K562 (cell line): ENCODE results near the gene VSNL1. TPM values are rescaled to one million over a fixed set of nuclear protein-coding genes. Genes with fewer than 3 reads are reported as not detected.

Experiments
- ATAC-seq: fragments of 200-7000 bp; cut with Tn5 transposase; 3 replicates; pipeline ENCODE4 v1.9.1; 2020; ENCODE audit warnings: moderate library complexity
- BruUV-seq: library from RNA; stranded (reverse); fragments of 400-500 nt; replicated peaks from 2 replicates; lab custom pipeline; 2021; lab: Mats Ljungman, UMichigan
- CTCF ChIA-PET: fragments of 300-600 bp; formaldehyde crosslinking; extraction: SDS; loops from one replicate; lab custom pipeline; 2021; ENCODE audit warnings: low intra/inter-chr PET ratio; lab: Yijun Ruan, JAX
- POLR2A ChIA-PET: fragments of 300-600, 350-650 bp; sonication (Branson Sonifier 250); formaldehyde crosslinking; extraction: SDS; loops from one replicate; lab custom pipeline; 2021; ENCODE audit warnings: antibody characterized with exemption, inconsistent platforms; lab: Yijun Ruan, JAX
- DNase-seq, 4 experiments: peaks; one replicate each; pipeline versions ENCODE4 v3.0.0 to v3.0.0-alpha.2; 2011 to 2018; ENCODE audit warnings: low spot score in 3 of 4, mixed read lengths in 3 of 4; ENCODE audit errors: extremely low read depth in 1 of 4
- FAIRE-seq: peaks from 2 replicates; lab custom pipeline; 2011; peaks lifted over from hg19 to GRCh38; lab: Jason Lieb, UNC
- H2AFZ ChIP-seq: 2 replicates; pipeline ENCODE4 v1.6.0; 2011; ENCODE audit warnings: low read depth, low read length, control low read depth, inconsistent platforms
- H3K27ac ChIP-seq: fragments of 200-600 bp; 3 replicates; pipeline ENCODE4 v1.8.0; 2011; ENCODE audit warnings: low read depth, mild to moderate bottlenecking, control low read depth, inconsistent platforms, low read length, moderate library complexity, mixed read lengths; ENCODE audit errors: extremely low read depth
- H3K27me3 ChIP-seq, 2 experiments: fragments of 300-600 bp in 1 of 2; 2 replicates in 1 of 2; 3 replicates in 1 of 2; pipeline versions ENCODE4 v1.6.0 to v1.8.0; 2011; ENCODE audit warnings: inconsistent platforms in 2 of 2, low read length in 2 of 2, mild to moderate bottlenecking in 1 of 2, mixed read lengths in 1 of 2, moderate library complexity in 1 of 2; ENCODE audit not compliant: control insufficient read depth in 2 of 2, insufficient read depth in 2 of 2
- H3K36me3 ChIP-seq: fragments of 300-600 bp; 3 replicates; pipeline ENCODE4 v1.8.0; 2011; ENCODE audit warnings: mild to moderate bottlenecking, low read length, inconsistent platforms; ENCODE audit not compliant: control insufficient read depth, insufficient read depth
- H3K4me1 ChIP-seq, 2 experiments: fragments of 200-600 bp in 1 of 2; replicated peaks in 1 of 2; 2 replicates in 1 of 2; 3 replicates in 1 of 2; pipeline versions ENCODE4 v1.5.1 to v1.8.0; 2011; ENCODE audit warnings: inconsistent platforms in 2 of 2, low read length in 2 of 2, mild to moderate bottlenecking in 1 of 2, mixed read lengths in 1 of 2, moderate library complexity in 1 of 2; ENCODE audit not compliant: control insufficient read depth in 2 of 2, insufficient read depth in 2 of 2
- H3K4me2 ChIP-seq: 2 replicates; pipeline ENCODE4 v1.6.1; 2011; ENCODE audit warnings: low read length, control low read depth, inconsistent platforms, mixed read lengths; ENCODE audit not compliant: insufficient read depth
- H3K4me3 ChIP-seq: fragments of 200-600 bp; sonication (generic), shearing (Covaris generic); 2 replicates; pipeline ENCODE4 v1.5.1; 2016; ENCODE audit warnings: control low read depth, inconsistent platforms
- H3K79me2 ChIP-seq: fragments of 200-600 bp; 3 replicates; pipeline ENCODE4 v1.8.0; 2011; ENCODE audit warnings: low read length, inconsistent platforms; ENCODE audit not compliant: control insufficient read depth, insufficient read depth
- H3K9ac ChIP-seq, 2 experiments: 2 replicates each; pipeline versions ENCODE4 v1.6.0 to v1.6.1; 2011; ENCODE audit warnings: low read depth in 2 of 2, low read length in 2 of 2, control low read depth in 1 of 2, inconsistent platforms in 1 of 2, mild to moderate bottlenecking in 1 of 2, mixed read lengths in 1 of 2; ENCODE audit not compliant: insufficient read depth in 1 of 2
- H3K9me1 ChIP-seq: one replicate; pipeline ENCODE4 v1.6.0; 2011; ENCODE audit warnings: inconsistent platforms, mild to moderate bottlenecking, low read length, moderate library complexity; ENCODE audit not compliant: control insufficient read depth, insufficient read depth
- H3K9me3 ChIP-seq: replicated peaks from 2 replicates; pipeline ENCODE4 v1.5.1; 2011; ENCODE audit warnings: low read depth, low read length, inconsistent platforms; ENCODE audit not compliant: control insufficient read depth, insufficient read depth
- H4K20me1 ChIP-seq: replicated peaks from 2 replicates; pipeline ENCODE4 v1.6.1; 2011; ENCODE audit warnings: low read length, inconsistent platforms, mixed read lengths; ENCODE audit not compliant: control insufficient read depth, insufficient read depth
- CHD2 ChIP-seq: IDR thresholded peaks from 2 replicates; pipeline ENCODE4 v1.6.1; 2011; ENCODE audit warnings: low read depth, low read length
- DACH1 ChIP-seq: fragments of 450-650 bp; IDR thresholded peaks from 2 replicates; pipeline ENCODE4 v1.6.1; 2018; ENCODE audit not compliant: partially characterized antibody
- KDM4B ChIP-seq, 2 experiments: fragments of 450-650 bp in 1 of 2; sonication (generic) in 1 of 2; IDR thresholded peaks; 2 replicates each; pipeline ENCODE4 v1.6.1; 2016 to 2017; ENCODE audit warnings: borderline replicate concordance in 2 of 2, antibody characterized with exemption in 1 of 2, low read depth in 1 of 2, mild to moderate bottlenecking in 1 of 2
- LCOR ChIP-seq: sonication (generic); formaldehyde crosslinking; IDR thresholded peaks from 2 replicates; pipeline ENCODE4 v1.8.0; 2022; ENCODE audit warnings: mild to moderate bottlenecking, missing genetic modification reagents
- MCM3 ChIP-seq: fragments of 450-650 bp; IDR thresholded peaks from 2 replicates; pipeline ENCODE4 v1.6.1; 2016
- NR2C2 ChIP-seq, 2 experiments: fragments of 200-800 bp in 1 of 2; sonication (Bioruptor generic) in 1 of 2; sonication (generic) in 1 of 2; formaldehyde crosslinking in 1 of 2; IDR thresholded peaks; 2 replicates each; pipeline versions ENCODE4 v1.6.1 to v1.8.0; 2016 to 2022; ENCODE audit warnings: mild to moderate bottlenecking in 1 of 2, missing compliant biosample characterization in 1 of 2, missing genetic modification characterization in 1 of 2, missing genetic modification reagents in 1 of 2
- RBM14 ChIP-seq: fragments of 200-400 bp; formaldehyde crosslinking; IDR thresholded peaks from 2 replicates; pipeline ENCODE4 v1.6.1; 2018; ENCODE audit warnings: low read depth, mild to moderate bottlenecking, low read length, moderate library complexity, borderline replicate concordance; ENCODE audit not compliant: insufficient read depth
- WGBS: fragments of 100-300 bp; shearing (Covaris generic); methylation state at CpG from one replicate; pipeline ENCODE4 v1.1.6; 2016; ENCODE audit warnings: low coverage, mixed read lengths; ENCODE audit not compliant: insufficient coverage; ENCODE audit errors: missing lambda C conversion rate; 5-methylcytosine and 5-hydroxymethylcytosine counted together
- in situ Hi-C: fragments of 300-500 bp; cut with MboI; formaldehyde crosslinking; loops from 4 replicates; pipeline ENCODE4 v1.15.0; 2018; ENCODE audit warnings: inconsistent platforms, mixed read lengths
- intact Hi-C: fragments of 100-400 bp; cut with micrococcal nuclease; formaldehyde crosslinking; loops from 2 replicates; pipeline ENCODE4 v1.14.2; 2022
- polyA plus RNA-seq, 8 experiments: library from polyadenylated mRNA; depleted of rRNA in 4 of 8; stranded (reverse) in 5 of 8; unstranded in 3 of 8; fragments of >200 nt; fragmentation: Nextera tagmentation in 2 of 8; fragmentation: Illumina TruSeq in 1 of 8; extraction: Ambion mirVana in 2 of 8; extraction: Trizol in 1 of 8; gene quantifications; 2 replicates each; pipeline versions ENCODE4 v1.2.1 to v1.2.3, GENCODE V29; 2011 to 2014; ENCODE audit warnings: inconsistent platforms in 1 of 8, missing spikeins in 1 of 8
- total RNA-seq, 7 experiments: library from RNA; depleted of rRNA in 6 of 7; stranded (reverse); fragments of >200 nt in 6 of 7; fragmentation: Illumina TruSeq in 2 of 7; extraction: Trizol in 2 of 7; gene quantifications; 2 replicates each; pipeline versions ENCODE4 v1.2.1 to v1.2.3, GENCODE V29; 2011 to 2021; ENCODE audit warnings: low replicate concordance in 1 of 7
- TF ChIP-seq, protein P1 (sequence below): fragments of 450-650 bp; IDR thresholded peaks from 2 replicates; pipeline ENCODE4 v1.6.1; 2016; ENCODE audit warnings: low read depth, mild to moderate bottlenecking, moderate library complexity
- TF ChIP-seq, protein P2 (sequence below): fragments of 200-800 bp; sonication (Bioruptor generic); IDR thresholded peaks from 2 replicates; pipeline ENCODE4 v1.6.1; 2016; ENCODE audit warnings: missing genetic modification characterization, missing compliant biosample characterization
- TF ChIP-seq, protein P3 (sequence below): sonication (generic); formaldehyde crosslinking; IDR thresholded peaks from 2 replicates; pipeline ENCODE4 v1.8.0; 2023; ENCODE audit warnings: mild to moderate bottlenecking, missing genetic modification reagents

The VSNL1 gene
- total and polyA plus RNA-seq, 9 of the 15 experiments (the other 6 are each of a cell fraction or from before 2014, with no cell fraction given): 0.20 TPM; not detected in 8

DNA sequence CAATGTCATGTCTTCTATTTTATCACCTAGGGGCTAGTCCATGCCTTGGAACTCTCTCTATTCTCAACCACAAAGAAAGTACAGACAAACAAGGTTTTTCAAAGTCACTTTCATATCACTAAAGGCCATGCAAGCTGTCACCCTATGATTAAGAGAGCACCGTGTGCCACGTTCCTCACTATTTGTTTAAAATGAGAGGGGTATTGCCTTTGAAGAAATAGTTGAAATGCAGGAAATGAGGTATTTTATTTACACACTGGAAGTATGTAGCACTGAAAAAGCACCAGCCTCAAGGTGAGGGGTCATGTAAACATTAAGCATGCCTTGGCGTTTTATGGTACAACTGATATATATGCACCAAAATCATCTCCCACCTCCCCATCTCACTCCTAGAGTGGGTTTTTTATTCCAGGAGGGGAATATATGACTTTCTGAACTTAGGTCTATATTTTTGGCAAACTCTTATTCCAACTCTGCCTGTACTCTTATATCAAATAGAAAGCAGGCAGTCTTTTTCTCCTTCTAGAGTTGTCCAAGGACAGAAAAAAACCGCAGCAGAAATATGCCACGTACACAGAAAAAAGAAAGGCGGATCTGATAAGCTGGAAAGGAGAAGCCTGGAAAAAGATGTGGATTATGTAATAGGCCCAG, 53.5 kb downstream of the VSNL1 start:
- Histone ChIP-seq H3K4me1 (peaks cover 0 to 25% of the 10 kb centered on the region in 2 experiments; a peak in 3 of 5 replicates), H3K9ac (peak overlapping the region in 1 of 2 experiments; percentile 23; a peak in 1 of 4 replicates), H3K36me3 (no peaks in the 10 kb centered on the region), H4K20me1 (no peaks in the 10 kb centered on the region; the same call in 1 of the 2 replicates), H3K4me3 (no peak overlapping the region), H3K27me3 (no peaks in the 10 kb centered on the region), H3K4me2 (peak overlapping the region; percentile 58), H3K9me1 (no peaks in the 10 kb centered on the region), H2AFZ (peak overlapping the region; percentile 21; the same call in 1 of the 2 replicates), H3K79me2 (no peaks in the 10 kb centered on the region), H3K27ac (peak overlapping the region; percentile 45; the same call in 1 of the 3 replicates), H3K9me3 (no peaks in the 10 kb centered on the region)
- peak; percentile 83 for ATAC-seq
- ChIA-PET CTCF (no interaction called here), POLR2A (no interaction called here)
- FAIRE-seq: peak; percentile 77
- peak in 3 of 4 experiments; percentile 19 to 66 (median 58) for DNase-seq
- in situ Hi-C loops: no loop called here
- intact Hi-C loops: no loop called here
- BruUV-seq: no TSS peak
- WGBS: 2% methylated on average over 6 of the region's 6 CpGs
- TF ChIP-seq DACH1 (no peak), MCM3 (no peak), KDM4B (IDR thresholded peaks at IDR 0.05; ENCODE audit: borderline replicate concordance in 2 of 2, low read depth in 1 of 2) (no peak), CHD2 (no peak), NR2C2 (CRISPR knock-in tag; IDR thresholded peaks at IDR 0.05) (no peak), NR2C2 (tag; IDR thresholded peaks at IDR 0.05) (peak; percentile 25; the same call in 1 of the 2 replicates), LCOR (peak; percentile 52; the same call in 1 of the 2 replicates), RBM14 (no peak)
- TF ChIP-seq, protein P1, sequence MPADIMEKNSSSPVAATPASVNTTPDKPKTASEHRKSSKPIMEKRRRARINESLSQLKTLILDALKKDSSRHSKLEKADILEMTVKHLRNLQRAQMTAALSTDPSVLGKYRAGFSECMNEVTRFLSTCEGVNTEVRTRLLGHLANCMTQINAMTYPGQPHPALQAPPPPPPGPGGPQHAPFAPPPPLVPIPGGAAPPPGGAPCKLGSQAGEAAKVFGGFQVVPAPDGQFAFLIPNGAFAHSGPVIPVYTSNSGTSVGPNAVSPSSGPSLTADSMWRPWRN: peak; percentile 92
- TF ChIP-seq, protein P2, sequence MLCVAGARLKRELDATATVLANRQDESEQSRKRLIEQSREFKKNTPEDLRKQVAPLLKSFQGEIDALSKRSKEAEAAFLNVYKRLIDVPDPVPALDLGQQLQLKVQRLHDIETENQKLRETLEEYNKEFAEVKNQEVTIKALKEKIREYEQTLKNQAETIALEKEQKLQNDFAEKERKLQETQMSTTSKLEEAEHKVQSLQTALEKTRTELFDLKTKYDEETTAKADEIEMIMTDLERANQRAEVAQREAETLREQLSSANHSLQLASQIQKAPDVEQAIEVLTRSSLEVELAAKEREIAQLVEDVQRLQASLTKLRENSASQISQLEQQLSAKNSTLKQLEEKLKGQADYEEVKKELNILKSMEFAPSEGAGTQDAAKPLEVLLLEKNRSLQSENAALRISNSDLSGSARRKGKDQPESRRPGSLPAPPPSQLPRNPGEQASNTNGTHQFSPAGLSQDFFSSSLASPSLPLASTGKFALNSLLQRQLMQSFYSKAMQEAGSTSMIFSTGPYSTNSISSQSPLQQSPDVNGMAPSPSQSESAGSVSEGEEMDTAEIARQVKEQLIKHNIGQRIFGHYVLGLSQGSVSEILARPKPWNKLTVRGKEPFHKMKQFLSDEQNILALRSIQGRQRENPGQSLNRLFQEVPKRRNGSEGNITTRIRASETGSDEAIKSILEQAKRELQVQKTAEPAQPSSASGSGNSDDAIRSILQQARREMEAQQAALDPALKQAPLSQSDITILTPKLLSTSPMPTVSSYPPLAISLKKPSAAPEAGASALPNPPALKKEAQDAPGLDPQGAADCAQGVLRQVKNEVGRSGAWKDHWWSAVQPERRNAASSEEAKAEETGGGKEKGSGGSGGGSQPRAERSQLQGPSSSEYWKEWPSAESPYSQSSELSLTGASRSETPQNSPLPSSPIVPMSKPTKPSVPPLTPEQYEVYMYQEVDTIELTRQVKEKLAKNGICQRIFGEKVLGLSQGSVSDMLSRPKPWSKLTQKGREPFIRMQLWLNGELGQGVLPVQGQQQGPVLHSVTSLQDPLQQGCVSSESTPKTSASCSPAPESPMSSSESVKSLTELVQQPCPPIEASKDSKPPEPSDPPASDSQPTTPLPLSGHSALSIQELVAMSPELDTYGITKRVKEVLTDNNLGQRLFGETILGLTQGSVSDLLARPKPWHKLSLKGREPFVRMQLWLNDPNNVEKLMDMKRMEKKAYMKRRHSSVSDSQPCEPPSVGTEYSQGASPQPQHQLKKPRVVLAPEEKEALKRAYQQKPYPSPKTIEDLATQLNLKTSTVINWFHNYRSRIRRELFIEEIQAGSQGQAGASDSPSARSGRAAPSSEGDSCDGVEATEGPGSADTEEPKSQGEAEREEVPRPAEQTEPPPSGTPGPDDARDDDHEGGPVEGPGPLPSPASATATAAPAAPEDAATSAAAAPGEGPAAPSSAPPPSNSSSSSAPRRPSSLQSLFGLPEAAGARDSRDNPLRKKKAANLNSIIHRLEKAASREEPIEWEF (CRISPR knock-in tag): no peak
- TF ChIP-seq, protein P3, sequence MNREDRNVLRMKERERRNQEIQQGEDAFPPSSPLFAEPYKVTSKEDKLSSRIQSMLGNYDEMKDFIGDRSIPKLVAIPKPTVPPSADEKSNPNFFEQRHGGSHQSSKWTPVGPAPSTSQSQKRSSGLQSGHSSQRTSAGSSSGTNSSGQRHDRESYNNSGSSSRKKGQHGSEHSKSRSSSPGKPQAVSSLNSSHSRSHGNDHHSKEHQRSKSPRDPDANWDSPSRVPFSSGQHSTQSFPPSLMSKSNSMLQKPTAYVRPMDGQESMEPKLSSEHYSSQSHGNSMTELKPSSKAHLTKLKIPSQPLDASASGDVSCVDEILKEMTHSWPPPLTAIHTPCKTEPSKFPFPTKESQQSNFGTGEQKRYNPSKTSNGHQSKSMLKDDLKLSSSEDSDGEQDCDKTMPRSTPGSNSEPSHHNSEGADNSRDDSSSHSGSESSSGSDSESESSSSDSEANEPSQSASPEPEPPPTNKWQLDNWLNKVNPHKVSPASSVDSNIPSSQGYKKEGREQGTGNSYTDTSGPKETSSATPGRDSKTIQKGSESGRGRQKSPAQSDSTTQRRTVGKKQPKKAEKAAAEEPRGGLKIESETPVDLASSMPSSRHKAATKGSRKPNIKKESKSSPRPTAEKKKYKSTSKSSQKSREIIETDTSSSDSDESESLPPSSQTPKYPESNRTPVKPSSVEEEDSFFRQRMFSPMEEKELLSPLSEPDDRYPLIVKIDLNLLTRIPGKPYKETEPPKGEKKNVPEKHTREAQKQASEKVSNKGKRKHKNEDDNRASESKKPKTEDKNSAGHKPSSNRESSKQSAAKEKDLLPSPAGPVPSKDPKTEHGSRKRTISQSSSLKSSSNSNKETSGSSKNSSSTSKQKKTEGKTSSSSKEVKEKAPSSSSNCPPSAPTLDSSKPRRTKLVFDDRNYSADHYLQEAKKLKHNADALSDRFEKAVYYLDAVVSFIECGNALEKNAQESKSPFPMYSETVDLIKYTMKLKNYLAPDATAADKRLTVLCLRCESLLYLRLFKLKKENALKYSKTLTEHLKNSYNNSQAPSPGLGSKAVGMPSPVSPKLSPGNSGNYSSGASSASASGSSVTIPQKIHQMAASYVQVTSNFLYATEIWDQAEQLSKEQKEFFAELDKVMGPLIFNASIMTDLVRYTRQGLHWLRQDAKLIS: 0 out of 2 replicates have a peak, but pooled peaks have one; percentile 33
